Bronchial epithelial cell (primary cell): ENCODE results near the gene YKT6. TPM values are rescaled to one million over a fixed set of nuclear protein-coding genes. Genes with fewer than 3 reads are reported as not detected.
A peak's percentile ranks its signal among the peaks of the same experiment; 100 is the strongest.

Source experiments
- DNase-seq: peaks from one replicate; pipeline ENCODE4 v3.0.0-alpha.2; 2010; ENCODE audit warnings: low read depth
- FAIRE-seq: peaks from 2 replicates; lab custom pipeline; 2011; peaks lifted over from hg19 to GRCh38; lab: Jason Lieb, UNC
- H3K27me3 ChIP-seq: 2 replicates; pipeline ENCODE4 v1.5.1; 2011; ENCODE audit warnings: low read length; ENCODE audit not compliant: control insufficient read depth, insufficient read depth
- H3K36me3 ChIP-seq: 2 replicates; pipeline ENCODE4 v1.5.1; 2011; ENCODE audit warnings: low read length; ENCODE audit not compliant: control insufficient read depth, insufficient read depth
- H3K4me3 ChIP-seq: 2 replicates; pipeline ENCODE4 v1.5.1; 2011; ENCODE audit warnings: mild to moderate bottlenecking, low read depth, low read length, control low read depth
- total RNA-seq: library from RNA; depleted of rRNA; stranded (reverse); fragments of >200 nt; gene quantifications from 2 replicates; pipeline ENCODE4 v1.2.1, GENCODE V29; 2014
- TF ChIP-seq, protein P1 (sequence below): IDR thresholded peaks from 2 replicates; pipeline ENCODE4 v1.5.1; 2011; ENCODE audit warnings: mild to moderate bottlenecking, moderate library complexity, low read length, control low read depth, inconsistent platforms; ENCODE audit not compliant: insufficient read depth, severe bottlenecking

YKT6 gene
- total RNA-seq, 1 donor from 2014 or later: 74.5 TPM

DNA sequence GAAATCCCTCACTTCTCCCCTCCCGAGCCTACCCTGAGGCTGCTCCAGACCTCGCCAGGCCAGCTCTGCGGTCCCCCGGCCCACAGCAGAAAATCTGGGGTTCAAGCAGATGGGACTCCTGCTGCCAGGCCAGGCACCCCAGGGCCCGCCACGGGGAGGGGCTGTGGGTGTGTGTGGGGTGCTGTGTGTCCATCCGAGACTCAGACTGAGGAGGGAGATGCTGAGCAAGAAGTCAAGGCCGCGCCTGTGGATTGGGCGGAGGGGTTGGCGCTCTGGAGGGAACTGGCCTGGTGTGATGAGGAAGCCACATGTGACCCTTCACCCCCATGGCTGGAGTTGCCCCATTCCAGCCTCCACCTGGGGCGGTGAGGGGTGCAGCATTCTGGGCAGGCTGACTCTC lies 51.1 kb downstream of the YKT6 start:
- DNase-seq (no peak), FAIRE-seq (no peak)
- TF ChIP-seq, protein P1, sequence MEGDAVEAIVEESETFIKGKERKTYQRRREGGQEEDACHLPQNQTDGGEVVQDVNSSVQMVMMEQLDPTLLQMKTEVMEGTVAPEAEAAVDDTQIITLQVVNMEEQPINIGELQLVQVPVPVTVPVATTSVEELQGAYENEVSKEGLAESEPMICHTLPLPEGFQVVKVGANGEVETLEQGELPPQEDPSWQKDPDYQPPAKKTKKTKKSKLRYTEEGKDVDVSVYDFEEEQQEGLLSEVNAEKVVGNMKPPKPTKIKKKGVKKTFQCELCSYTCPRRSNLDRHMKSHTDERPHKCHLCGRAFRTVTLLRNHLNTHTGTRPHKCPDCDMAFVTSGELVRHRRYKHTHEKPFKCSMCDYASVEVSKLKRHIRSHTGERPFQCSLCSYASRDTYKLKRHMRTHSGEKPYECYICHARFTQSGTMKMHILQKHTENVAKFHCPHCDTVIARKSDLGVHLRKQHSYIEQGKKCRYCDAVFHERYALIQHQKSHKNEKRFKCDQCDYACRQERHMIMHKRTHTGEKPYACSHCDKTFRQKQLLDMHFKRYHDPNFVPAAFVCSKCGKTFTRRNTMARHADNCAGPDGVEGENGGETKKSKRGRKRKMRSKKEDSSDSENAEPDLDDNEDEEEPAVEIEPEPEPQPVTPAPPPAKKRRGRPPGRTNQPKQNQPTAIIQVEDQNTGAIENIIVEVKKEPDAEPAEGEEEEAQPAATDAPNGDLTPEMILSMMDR: no peak
- Histone ChIP-seq H3K27me3 (no peaks in the 10 kb centered on the region), H3K36me3 (no peaks in the 10 kb centered on the region), H3K4me3 (no peak overlapping the region)

DNA sequence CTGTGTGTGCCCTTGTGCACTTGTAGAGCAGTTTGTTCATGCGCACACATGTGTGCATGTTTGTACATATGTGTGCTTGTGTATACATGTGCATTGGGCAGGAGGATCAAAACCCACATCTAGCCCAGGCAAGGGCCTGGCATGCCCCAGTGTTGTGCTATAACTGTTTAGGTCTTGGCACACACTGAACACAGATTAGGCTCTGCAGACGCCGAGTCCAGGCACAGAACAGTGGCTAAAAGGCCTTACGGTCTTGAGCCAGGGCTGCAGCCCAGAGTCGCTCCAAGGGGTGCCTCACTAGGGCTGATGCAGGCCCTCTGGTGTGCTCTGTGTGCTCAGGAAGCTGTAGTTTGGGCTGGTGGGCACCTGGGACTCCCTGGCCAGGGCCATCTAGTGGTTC lies 55.7 kb downstream of the YKT6 start:
- H3K36me3 ChIP-seq: no peaks in the 10 kb centered on the region
- no peaks in the 10 kb centered on the region for H3K27me3 ChIP-seq
- TF ChIP-seq, protein P1: no peak
- FAIRE-seq (no peak), DNase-seq (no peak)
- H3K4me3 ChIP-seq: no peak overlapping the region

DNA sequence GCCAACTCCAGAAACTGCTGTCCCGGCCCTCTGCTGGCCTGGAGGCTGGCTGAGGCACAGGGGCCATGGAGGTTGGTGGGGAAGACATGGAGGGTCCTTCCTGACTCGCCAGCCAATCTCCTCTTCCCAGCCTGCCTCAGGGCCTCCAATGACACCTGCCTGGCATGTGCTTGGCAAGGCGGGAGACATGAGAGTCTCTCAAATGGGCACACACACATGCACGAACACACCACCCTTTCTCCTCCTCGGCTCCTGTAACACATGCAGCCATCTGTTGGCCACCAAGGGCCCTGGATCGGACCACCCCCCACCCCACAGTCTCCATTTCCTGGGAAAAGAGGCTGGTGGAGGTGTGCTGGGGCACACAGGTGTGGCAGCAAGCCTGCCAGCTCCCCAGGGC lies 56.4 kb downstream of the YKT6 start:
- TF ChIP-seq, protein P1: no peak
- FAIRE-seq (peak; percentile 18), DNase-seq (no peak)
- Histone ChIP-seq H3K4me3 (no peak overlapping the region), H3K36me3 (no peaks in the 10 kb centered on the region), H3K27me3 (no peaks in the 10 kb centered on the region)

GRCh38 chr7:44257618-44258422 lies 57.0 kb downstream of the YKT6 start:
- no peaks in the 10 kb centered on the region for H3K27me3 ChIP-seq
- FAIRE-seq: peak; percentile 92
- DNase-seq: peak; percentile 88
- TF ChIP-seq, protein P1: no peak
- no peaks in the 10 kb centered on the region for H3K36me3 ChIP-seq
- H3K4me3 ChIP-seq: no peak overlapping the region

DNA sequence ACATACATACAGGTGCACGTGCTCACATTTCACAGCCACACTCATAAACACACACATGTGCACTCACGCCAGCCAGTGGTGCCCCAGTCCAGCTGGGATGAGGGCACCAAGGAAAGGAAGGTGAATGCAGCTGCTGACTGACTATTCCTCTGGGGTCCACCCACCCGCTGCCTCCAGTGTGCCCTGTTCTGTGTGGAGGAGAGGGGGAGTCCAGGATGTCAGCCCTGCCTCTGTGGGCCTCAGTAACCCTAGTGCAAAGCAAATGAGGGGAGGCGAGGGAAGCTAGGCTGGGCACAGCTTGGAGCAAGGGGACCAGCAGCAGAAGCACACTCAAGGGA lies 57.6 kb downstream of the YKT6 start:
- FAIRE-seq (peak; percentile 52), DNase-seq (no peak)
- TF ChIP-seq, protein P1: no peak
- no peak overlapping the region for H3K4me3 ChIP-seq
- no peaks in the 10 kb centered on the region for H3K36me3 ChIP-seq
- no peaks in the 10 kb centered on the region for H3K27me3 ChIP-seq
